ENCODE measurements around the gene ANKRD60. TPM values are rescaled to one million over a fixed set of nuclear protein-coding genes. Genes with fewer than 3 reads are reported as not detected.
A peak's percentile ranks its signal among the peaks of the same experiment; 100 is the strongest.

The ANKRD60 gene
- total RNA-seq, 3 donors from 2014 or later = not detected

GRCh38 chr20:58192567-58192966, 35.9 kb downstream of the ANKRD60 start:
- DNase-seq (no peak), ATAC-seq (no peak)
- Histone ChIP-seq H3K4me3 (no peak overlapping the region), H3K36me3 (ENCODE audit: low read depth) (no peaks in the 10 kb centered on the region), H3K4me1 (ENCODE audit: low read depth) (no peaks in the 10 kb centered on the region), H3K9me3 (no peaks in the 10 kb centered on the region)
- TF ChIP-seq CTCF (IDR thresholded peaks at IDR 0.05) = no peak
- intact Hi-C loops (cut with DNase I, micrococcal nuclease) = no loop called here

- intact Hi-C loops (cut with DNase I, micrococcal nuclease) = no loop called here
Measured at GRCh38 chr20:58192065-58192464, 36.4 kb downstream of the ANKRD60 start.

GRCh38 chr20:58188527-58188926, 39.9 kb downstream of the ANKRD60 start:
- Histone ChIP-seq H3K36me3 (ENCODE audit: low read depth) (no peaks in the 10 kb centered on the region), H3K4me3 (no peak overlapping the region), H3K9me3 (no peaks in the 10 kb centered on the region), H3K4me1 (ENCODE audit: low read depth) (no peaks in the 10 kb centered on the region)
- ATAC-seq (peak; percentile 24), DNase-seq (no peak)
- intact Hi-C loops (cut with DNase I, micrococcal nuclease) = loop anchor here in 1 of 2 donors (5.0 kb wide), 1 partner anchor 166 kb away; no protein-coding TSS in a partner anchor
- TF ChIP-seq CTCF (IDR thresholded peaks at IDR 0.05) = no peak

More at GRCh38 chr20:58192065-58192464, 36.4 kb downstream of the ANKRD60 start:
- Histone ChIP-seq H3K9me3 (no peaks in the 10 kb centered on the region), H3K4me1 (ENCODE audit: low read depth) (no peaks in the 10 kb centered on the region), H3K36me3 (ENCODE audit: low read depth) (no peaks in the 10 kb centered on the region), H3K4me3 (no peak overlapping the region)
- DNase-seq = no peak
- no peak for ATAC-seq
- no peak for TF ChIP-seq CTCF (IDR thresholded peaks at IDR 0.05)

- intact Hi-C loops (cut with DNase I, micrococcal nuclease) = loop anchor here in 1 of 2 donors (5.0 kb wide), 1 partner anchor 163 kb away; no protein-coding TSS in a partner anchor
- Histone ChIP-seq H3K9me3 (no peaks in the 10 kb centered on the region), H3K36me3 (ENCODE audit: low read depth) (no peaks in the 10 kb centered on the region), H3K4me1 (ENCODE audit: low read depth) (no peaks in the 10 kb centered on the region), H3K4me3 (no peak overlapping the region)
- TF ChIP-seq CTCF (IDR thresholded peaks at IDR 0.05) = no peak
- no peak for ATAC-seq
- no peak for DNase-seq
Measured at GRCh38 chr20:58184984-58185383, 43.5 kb downstream of the ANKRD60 start.

- Histone ChIP-seq H3K36me3 (ENCODE audit: low read depth) (no peaks in the 10 kb centered on the region), H3K9me3 (no peaks in the 10 kb centered on the region), H3K4me1 (ENCODE audit: low read depth) (peaks cover 9% of the 10 kb centered on the region), H3K4me3 (no peak overlapping the region)
- intact Hi-C loops (cut with DNase I, micrococcal nuclease) = no loop called here
- ATAC-seq = no peak
- DNase-seq = no peak
- no peak for TF ChIP-seq CTCF (IDR thresholded peaks at IDR 0.05)
Measured at GRCh38 chr20:58184063-58184462, 44.4 kb downstream of the ANKRD60 start.

All from mucosa of descending colon (tissue), 3 donors.